ENCODE results near the gene GABBR2.

DNA sequence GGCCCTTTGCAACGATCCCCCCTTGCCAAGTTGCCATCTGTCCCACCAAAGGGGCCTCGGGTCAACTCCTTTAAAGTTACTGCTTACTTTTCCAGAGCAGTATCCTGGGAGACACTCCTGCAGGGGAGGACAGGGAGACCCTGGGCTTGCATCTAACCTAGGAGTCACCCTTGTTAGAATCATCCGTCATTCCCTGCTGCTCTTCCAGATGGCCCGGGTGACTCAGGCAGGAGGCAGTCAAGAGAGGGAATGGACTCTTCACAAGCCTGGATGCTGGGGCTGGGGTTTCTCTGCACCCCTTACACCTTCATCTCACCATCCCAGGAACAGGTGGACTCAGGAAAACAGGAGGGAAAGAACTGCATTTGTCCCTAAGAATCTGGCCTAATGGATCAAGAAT is 175.6 kb downstream of the GABBR2 start:
- TF ChIP-seq EZH2 (IDR thresholded peaks at IDR 0.05; ENCODE audit: borderline replicate concordance, low read length): no peak
- TF ChIP-seq, protein P1, sequence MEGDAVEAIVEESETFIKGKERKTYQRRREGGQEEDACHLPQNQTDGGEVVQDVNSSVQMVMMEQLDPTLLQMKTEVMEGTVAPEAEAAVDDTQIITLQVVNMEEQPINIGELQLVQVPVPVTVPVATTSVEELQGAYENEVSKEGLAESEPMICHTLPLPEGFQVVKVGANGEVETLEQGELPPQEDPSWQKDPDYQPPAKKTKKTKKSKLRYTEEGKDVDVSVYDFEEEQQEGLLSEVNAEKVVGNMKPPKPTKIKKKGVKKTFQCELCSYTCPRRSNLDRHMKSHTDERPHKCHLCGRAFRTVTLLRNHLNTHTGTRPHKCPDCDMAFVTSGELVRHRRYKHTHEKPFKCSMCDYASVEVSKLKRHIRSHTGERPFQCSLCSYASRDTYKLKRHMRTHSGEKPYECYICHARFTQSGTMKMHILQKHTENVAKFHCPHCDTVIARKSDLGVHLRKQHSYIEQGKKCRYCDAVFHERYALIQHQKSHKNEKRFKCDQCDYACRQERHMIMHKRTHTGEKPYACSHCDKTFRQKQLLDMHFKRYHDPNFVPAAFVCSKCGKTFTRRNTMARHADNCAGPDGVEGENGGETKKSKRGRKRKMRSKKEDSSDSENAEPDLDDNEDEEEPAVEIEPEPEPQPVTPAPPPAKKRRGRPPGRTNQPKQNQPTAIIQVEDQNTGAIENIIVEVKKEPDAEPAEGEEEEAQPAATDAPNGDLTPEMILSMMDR (conservative IDR thresholded peaks at IDR 0.05 in 1 of 2, IDR thresholded peaks at IDR 0.05 in 1 of 2; ENCODE audit: extremely low read depth in 1 of 2, insufficient read depth in 1 of 2, low read depth in 1 of 2, low read length in 2 of 2): no peak

Measured in mammary epithelial cell (primary cell).